Body of pancreas (tissue), 4 donors: ENCODE results near the gene TAF3. TPM values are rescaled to one million over a fixed set of nuclear protein-coding genes. Genes with fewer than 3 reads are reported as not detected.

Source experiments
- ATAC-seq: fragments of 150-250 bp; one replicate; pipeline ENCODE4 v1.9.1; 2016
- DNase-seq, 4 donors: peaks; one replicate each; pipeline ENCODE4 v3.0.0-alpha.2; 2019
- H3K27ac ChIP-seq, 4 donors: fragments of 200-600 bp; sonication (generic); 1 replicate in 3 of 4; 2 replicates in 1 of 4; pipeline versions ENCODE4 v1.5.1 to v1.6.1; 2016 to 2019; ENCODE audit warnings: mild to moderate bottlenecking in 1 of 4, mixed read lengths in 1 of 4, moderate library complexity in 1 of 4
- H3K27me3 ChIP-seq, 2 donors: fragments of 200-600 bp; sonication (generic); one replicate each; pipeline ENCODE4 v1.6.0; 2016; ENCODE audit warnings: mild to moderate bottlenecking in 1 of 2
- H3K36me3 ChIP-seq, 2 donors: fragments of 200-600 bp; sonication (generic); replicated peaks in 1 of 2; 2 replicates each; pipeline ENCODE4 v1.5.1; 2016; ENCODE audit warnings: low read depth in 2 of 2; ENCODE audit not compliant: insufficient read depth in 1 of 2
- H3K4me1 ChIP-seq: fragments of 200-600 bp; sonication (generic); one replicate; pipeline ENCODE4 v1.6.0; 2016
- H3K4me3 ChIP-seq, 2 donors: fragments of 200-600 bp; sonication (generic); 1 replicate in 1 of 2; 2 replicates in 1 of 2; pipeline ENCODE4 v1.5.1; 2016 to 2019
- H3K9me3 ChIP-seq, 3 donors: fragments of 200-600 bp; sonication (generic); 1 replicate in 2 of 3; 2 replicates in 1 of 3; pipeline ENCODE4 v1.5.1; 2016
- POLR2A ChIP-seq, 3 donors: fragments of 450-650 bp; IDR thresholded peaks; one replicate each; pipeline ENCODE4 v1.6.1; 2016; ENCODE audit warnings: antibody characterized with exemption in 3 of 3, mild to moderate bottlenecking in 2 of 3
- WGBS, 2 donors: methylation state at CpG; one replicate each; pipeline ENCODE4 v1.1.5; 2017; 5-methylcytosine and 5-hydroxymethylcytosine counted together
- intact Hi-C: fragments of 100-400 bp; cut with DNase I; formaldehyde crosslinking; loops from one replicate; pipeline ENCODE4 v1.15.1; 2023
- total RNA-seq, 2 donors: library from RNA; depleted of rRNA; stranded (reverse); fragments of >200 nt; gene quantifications; one replicate each; pipeline ENCODE4 v1.1.0, GENCODE V29; 2016
- TF ChIP-seq, protein P1 (sequence below), 7 experiments: fragments of 450-650 bp in 4 of 7; fragments of 200-600 bp in 3 of 7; sonication (generic) in 3 of 7; IDR thresholded peaks; one replicate each; pipeline ENCODE4 v1.5.1; 2016 to 2019; ENCODE audit warnings: antibody characterized with exemption in 7 of 7

Gene TAF3
- total RNA-seq, 2 donors from 2014 or later: 6.0 to 12.9 TPM

DNA sequence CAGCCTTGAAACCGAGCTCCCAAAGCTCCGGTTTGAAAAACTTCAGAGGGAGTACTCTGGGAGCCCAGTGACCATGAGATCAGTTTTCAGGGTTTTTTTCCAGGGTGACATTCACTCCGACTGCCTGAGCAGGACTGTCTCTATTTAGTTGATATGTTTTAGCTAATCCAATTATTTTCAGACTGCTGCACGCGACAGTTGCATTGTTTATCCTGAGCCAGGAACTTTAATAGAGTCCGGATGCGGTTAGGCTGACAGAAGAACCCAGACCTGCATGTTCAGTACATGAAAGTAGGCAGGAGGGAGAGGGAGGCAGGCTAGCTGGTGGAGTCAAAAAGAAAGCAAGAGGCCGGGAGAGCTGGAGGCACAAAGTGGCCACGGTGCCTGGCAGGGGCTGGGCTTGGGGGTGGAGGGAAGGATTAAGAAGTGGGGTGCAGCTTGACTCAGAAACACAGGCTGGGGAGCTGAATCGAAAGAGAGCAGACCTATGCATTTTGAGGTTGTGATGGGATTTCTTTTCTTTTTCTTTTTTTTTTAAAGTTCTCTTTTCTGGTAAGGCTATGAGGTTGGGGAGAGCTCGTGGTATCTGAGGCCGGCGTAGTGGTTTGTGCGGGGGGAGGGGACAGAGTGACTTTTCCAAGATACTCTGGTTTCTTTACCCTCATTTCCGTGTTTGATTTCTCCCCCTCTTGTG is 241.9 kb downstream of the TAF3 start:
- H3K4me3 ChIP-seq: no peak overlapping the region
- intact Hi-C loops: no loop called here
- WGBS, 2 donors: 14% methylated on average over 14 to 15 of the region's 15 CpGs

DNA sequence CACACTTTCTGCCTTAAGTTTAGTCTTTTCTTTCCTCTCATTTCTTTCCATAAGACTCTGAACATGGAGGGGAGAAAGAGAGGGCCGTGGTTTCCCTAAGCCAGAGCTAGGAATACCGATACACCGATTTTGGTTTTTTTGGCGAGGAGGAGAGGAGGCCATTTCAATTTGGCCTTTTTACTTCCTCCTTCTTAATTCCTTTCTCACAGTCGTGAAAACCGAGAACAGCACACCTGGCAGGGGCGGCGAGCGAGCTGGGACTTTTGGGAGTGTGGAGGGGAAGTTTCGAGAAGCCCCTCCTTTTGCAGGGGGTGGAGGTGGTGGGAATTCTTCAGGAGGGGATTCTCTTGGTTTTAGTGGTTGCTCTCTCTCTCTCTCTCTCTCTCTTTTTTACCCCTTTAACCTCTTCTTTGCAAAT is 242.4 kb downstream of the TAF3 start:
- ATAC-seq (no peak), DNase-seq (no peak)
- Histone ChIP-seq H3K4me3 (no peak overlapping the region), H3K36me3 (no peaks in the 10 kb centered on the region), H3K4me1 (peaks cover 2% of the 10 kb centered on the region), H3K27me3 (peaks cover 0 to 20% of the 10 kb centered on the region in 2 donors), H3K9me3 (no peaks in the 10 kb centered on the region), H3K27ac (no peak overlapping the region)
- TF ChIP-seq POLR2A (IDR thresholded peaks at IDR 0.05): no peak
- TF ChIP-seq, protein P1, sequence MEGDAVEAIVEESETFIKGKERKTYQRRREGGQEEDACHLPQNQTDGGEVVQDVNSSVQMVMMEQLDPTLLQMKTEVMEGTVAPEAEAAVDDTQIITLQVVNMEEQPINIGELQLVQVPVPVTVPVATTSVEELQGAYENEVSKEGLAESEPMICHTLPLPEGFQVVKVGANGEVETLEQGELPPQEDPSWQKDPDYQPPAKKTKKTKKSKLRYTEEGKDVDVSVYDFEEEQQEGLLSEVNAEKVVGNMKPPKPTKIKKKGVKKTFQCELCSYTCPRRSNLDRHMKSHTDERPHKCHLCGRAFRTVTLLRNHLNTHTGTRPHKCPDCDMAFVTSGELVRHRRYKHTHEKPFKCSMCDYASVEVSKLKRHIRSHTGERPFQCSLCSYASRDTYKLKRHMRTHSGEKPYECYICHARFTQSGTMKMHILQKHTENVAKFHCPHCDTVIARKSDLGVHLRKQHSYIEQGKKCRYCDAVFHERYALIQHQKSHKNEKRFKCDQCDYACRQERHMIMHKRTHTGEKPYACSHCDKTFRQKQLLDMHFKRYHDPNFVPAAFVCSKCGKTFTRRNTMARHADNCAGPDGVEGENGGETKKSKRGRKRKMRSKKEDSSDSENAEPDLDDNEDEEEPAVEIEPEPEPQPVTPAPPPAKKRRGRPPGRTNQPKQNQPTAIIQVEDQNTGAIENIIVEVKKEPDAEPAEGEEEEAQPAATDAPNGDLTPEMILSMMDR (IDR thresholded peaks at IDR 0.05): no peak
- 32 to 50% methylated on average over 10 of the region's 10 CpGs for WGBS, 2 donors
- intact Hi-C loops: no loop called here

More for the DNA sequence above, 241.9 kb downstream of the TAF3 start:
- H3K4me1 ChIP-seq: peaks cover 8% of the 10 kb centered on the region
- no peak for ATAC-seq
- peaks cover 0 to 26% of the 10 kb centered on the region in 2 donors for H3K27me3 ChIP-seq
- no peak for DNase-seq
- no peaks in the 10 kb centered on the region for H3K36me3 ChIP-seq
- no peaks in the 10 kb centered on the region for H3K9me3 ChIP-seq
- no peak overlapping the region for H3K27ac ChIP-seq
- TF ChIP-seq, protein P1 (IDR thresholded peaks at IDR 0.05): no peak
- TF ChIP-seq POLR2A (IDR thresholded peaks at IDR 0.05): no peak

DNA sequence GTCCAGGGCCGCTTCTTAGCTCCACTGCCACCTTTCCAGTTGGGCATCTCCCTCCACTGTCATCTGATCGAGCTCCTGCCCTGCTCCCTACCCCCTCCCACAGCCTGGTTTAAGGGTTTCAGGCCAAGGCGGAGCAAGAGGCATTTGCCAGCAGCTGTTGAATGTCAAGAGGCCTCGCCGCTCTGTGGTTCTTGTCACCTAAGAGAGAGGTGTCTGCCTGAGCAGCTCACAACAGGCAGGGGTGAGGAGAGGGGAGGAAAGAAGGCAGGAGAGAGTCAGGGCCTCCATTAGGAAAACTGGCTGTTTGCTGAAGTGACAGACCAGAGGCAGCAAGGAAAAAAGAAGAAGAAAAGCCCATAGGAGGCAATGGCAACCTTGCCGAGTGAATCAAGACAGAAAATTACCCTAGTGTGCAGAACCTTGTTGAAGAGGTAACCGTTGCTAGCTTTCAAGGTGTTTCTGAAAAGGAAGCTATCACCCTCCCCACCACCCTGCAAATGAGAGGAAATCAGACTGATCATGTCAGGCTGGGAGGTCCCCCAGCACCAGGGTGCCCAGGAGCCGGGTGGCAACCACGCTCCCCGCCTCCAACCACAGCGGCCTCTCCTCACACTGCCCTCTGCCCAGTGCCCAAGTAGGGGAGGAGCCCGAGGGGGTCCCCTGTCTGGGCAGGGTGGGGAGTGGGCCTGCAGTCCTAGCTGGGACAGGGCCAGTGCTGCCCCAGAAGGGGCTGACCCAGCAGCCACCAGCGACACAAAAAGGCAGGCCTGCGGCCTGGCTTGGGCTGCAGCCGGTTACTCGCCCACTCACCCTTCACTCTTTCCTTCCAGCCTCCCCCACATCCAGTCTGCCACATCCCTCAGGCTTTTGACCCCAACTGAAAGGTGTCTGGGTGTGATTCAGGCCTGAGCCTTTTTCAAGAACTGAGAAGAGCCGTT is 243.2 kb downstream of the TAF3 start:
- intact Hi-C loops: no loop called here
- Histone ChIP-seq H3K27ac (no peak overlapping the region), H3K4me1 (no peaks in the 10 kb centered on the region), H3K36me3 (no peaks in the 10 kb centered on the region), H3K9me3 (no peaks in the 10 kb centered on the region), H3K27me3 (peaks cover 0 to 18% of the 10 kb centered on the region in 2 donors), H3K4me3 (no peak overlapping the region)
- DNase-seq: no peak
- ATAC-seq: no peak
- TF ChIP-seq POLR2A (IDR thresholded peaks at IDR 0.05): no peak
- TF ChIP-seq, protein P1 (IDR thresholded peaks at IDR 0.05): no peak
- WGBS, 2 donors: 73 to 75% methylated on average over 7 to 17 of the region's 17 CpGs

- TF ChIP-seq, protein P1 (IDR thresholded peaks at IDR 0.05): no peak
- TF ChIP-seq POLR2A (IDR thresholded peaks at IDR 0.05): no peak
- Histone ChIP-seq H3K27ac (no peak overlapping the region), H3K27me3 (peaks cover 0 to 18% of the 10 kb centered on the region in 2 donors), H3K4me1 (no peaks in the 10 kb centered on the region), H3K36me3 (no peaks in the 10 kb centered on the region), H3K4me3 (no peak overlapping the region), H3K9me3 (no peaks in the 10 kb centered on the region)
- intact Hi-C loops: no loop called here
- ATAC-seq (no peak), DNase-seq (no peak)
- WGBS, 2 donors: 36 to 38% methylated on average over 15 of the region's 15 CpGs
Measured at GRCh38 chr10:8063128-8063908, 245.0 kb downstream of the TAF3 start.
